Measurements from ENCODE around the gene USP37. TPM values are rescaled to one million over a fixed set of nuclear protein-coding genes. Genes with fewer than 3 reads are reported as not detected.
A peak's percentile ranks its signal among the peaks of the same experiment; 100 is the strongest.

USP37 gene
- total and polyA plus RNA-seq, 2 of the 13 experiments (the other 11 are each of a cell fraction or from before 2014, with no cell fraction given): 6.5 to 30.6 TPM

- TF ChIP-seq, protein P1, sequence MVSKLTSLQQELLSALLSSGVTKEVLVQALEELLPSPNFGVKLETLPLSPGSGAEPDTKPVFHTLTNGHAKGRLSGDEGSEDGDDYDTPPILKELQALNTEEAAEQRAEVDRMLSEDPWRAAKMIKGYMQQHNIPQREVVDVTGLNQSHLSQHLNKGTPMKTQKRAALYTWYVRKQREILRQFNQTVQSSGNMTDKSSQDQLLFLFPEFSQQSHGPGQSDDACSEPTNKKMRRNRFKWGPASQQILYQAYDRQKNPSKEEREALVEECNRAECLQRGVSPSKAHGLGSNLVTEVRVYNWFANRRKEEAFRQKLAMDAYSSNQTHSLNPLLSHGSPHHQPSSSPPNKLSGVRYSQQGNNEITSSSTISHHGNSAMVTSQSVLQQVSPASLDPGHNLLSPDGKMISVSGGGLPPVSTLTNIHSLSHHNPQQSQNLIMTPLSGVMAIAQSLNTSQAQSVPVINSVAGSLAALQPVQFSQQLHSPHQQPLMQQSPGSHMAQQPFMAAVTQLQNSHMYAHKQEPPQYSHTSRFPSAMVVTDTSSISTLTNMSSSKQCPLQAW (CRISPR knock-in tag; IDR thresholded peaks at IDR 0.05): peak; percentile 68
- TF ChIP-seq ZNF326 (CRISPR knock-in tag; IDR thresholded peaks at IDR 0.05; ENCODE audit: borderline replicate concordance) (no peak; the same call in none of the 2 replicates), MLX (CRISPR knock-in tag; IDR thresholded peaks at IDR 0.05) (peak; percentile 45; the same call in 1 of the 2 replicates), ZNF704 (CRISPR knock-in tag; IDR thresholded peaks at IDR 0.05; ENCODE audit: borderline replicate concordance) (0 out of 2 replicates have a peak, but pooled peaks have one; percentile 5), KMT2B (CRISPR knock-in tag; IDR thresholded peaks at IDR 0.05) (peak; percentile 54; the same call in 1 of the 2 replicates), ZNF10 (CRISPR knock-in tag; IDR thresholded peaks at IDR 0.05; ENCODE audit: borderline replicate concordance, low read depth) (no peak), TCF7 (IDR thresholded peaks at IDR 0.05; ENCODE audit: low read depth) (no peak), CREB3 (CRISPR knock-in tag; IDR thresholded peaks at IDR 0.05) (no peak), KLF13 (CRISPR knock-in tag; IDR thresholded peaks at IDR 0.05) (no peak; the same call in 1 of the 2 replicates)
- TF ChIP-seq, protein P2, sequence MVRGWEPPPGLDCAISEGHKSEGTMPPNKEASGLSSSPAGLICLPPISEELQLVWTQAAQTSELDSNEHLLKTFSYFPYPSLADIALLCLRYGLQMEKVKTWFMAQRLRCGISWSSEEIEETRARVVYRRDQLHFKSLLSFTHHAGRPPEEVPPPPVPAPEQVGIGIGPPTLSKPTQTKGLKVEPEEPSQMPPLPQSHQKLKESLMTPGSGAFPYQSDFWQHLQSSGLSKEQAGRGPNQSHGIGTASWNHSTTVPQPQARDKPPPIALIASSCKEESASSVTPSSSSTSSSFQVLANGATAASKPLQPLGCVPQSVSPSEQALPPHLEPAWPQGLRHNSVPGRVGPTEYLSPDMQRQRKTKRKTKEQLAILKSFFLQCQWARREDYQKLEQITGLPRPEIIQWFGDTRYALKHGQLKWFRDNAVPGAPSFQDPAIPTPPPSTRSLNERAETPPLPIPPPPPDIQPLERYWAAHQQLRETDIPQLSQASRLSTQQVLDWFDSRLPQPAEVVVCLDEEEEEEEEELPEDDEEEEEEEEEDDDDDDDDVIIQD (CRISPR knock-in tag; IDR thresholded peaks at IDR 0.05; ENCODE audit: low read depth): 0 out of 2 replicates have a peak, but pooled peaks have one; percentile 29
- TF ChIP-seq, protein P3, sequence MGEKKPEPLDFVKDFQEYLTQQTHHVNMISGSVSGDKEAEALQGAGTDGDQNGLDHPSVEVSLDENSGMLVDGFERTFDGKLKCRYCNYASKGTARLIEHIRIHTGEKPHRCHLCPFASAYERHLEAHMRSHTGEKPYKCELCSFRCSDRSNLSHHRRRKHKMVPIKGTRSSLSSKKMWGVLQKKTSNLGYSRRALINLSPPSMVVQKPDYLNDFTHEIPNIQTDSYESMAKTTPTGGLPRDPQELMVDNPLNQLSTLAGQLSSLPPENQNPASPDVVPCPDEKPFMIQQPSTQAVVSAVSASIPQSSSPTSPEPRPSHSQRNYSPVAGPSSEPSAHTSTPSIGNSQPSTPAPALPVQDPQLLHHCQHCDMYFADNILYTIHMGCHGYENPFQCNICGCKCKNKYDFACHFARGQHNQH (CRISPR knock-in tag; IDR thresholded peaks at IDR 0.05): peak; percentile 86
- TF ChIP-seq, protein P4, sequence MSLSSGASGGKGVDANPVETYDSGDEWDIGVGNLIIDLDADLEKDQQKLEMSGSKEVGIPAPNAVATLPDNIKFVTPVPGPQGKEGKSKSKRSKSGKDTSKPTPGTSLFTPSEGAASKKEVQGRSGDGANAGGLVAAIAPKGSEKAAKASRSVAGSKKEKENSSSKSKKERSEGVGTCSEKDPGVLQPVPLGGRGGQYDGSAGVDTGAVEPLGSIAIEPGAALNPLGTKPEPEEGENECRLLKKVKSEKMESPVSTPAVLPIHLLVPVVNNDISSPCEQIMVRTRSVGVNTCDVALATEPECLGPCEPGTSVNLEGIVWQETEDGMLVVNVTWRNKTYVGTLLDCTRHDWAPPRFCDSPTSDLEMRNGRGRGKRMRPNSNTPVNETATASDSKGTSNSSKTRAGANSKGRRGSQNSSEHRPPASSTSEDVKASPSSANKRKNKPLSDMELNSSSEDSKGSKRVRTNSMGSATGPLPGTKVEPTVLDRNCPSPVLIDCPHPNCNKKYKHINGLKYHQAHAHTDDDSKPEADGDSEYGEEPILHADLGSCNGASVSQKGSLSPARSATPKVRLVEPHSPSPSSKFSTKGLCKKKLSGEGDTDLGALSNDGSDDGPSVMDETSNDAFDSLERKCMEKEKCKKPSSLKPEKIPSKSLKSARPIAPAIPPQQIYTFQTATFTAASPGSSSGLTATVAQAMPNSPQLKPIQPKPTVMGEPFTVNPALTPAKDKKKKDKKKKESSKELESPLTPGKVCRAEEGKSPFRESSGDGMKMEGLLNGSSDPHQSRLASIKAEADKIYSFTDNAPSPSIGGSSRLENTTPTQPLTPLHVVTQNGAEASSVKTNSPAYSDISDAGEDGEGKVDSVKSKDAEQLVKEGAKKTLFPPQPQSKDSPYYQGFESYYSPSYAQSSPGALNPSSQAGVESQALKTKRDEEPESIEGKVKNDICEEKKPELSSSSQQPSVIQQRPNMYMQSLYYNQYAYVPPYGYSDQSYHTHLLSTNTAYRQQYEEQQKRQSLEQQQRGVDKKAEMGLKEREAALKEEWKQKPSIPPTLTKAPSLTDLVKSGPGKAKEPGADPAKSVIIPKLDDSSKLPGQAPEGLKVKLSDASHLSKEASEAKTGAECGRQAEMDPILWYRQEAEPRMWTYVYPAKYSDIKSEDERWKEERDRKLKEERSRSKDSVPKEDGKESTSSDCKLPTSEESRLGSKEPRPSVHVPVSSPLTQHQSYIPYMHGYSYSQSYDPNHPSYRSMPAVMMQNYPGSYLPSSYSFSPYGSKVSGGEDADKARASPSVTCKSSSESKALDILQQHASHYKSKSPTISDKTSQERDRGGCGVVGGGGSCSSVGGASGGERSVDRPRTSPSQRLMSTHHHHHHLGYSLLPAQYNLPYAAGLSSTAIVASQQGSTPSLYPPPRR (CRISPR knock-in tag; IDR thresholded peaks at IDR 0.05; ENCODE audit: borderline replicate concordance): no peak
- TF ChIP-seq, protein P5, sequence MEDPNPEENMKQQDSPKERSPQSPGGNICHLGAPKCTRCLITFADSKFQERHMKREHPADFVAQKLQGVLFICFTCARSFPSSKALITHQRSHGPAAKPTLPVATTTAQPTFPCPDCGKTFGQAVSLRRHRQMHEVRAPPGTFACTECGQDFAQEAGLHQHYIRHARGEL (CRISPR knock-in tag; IDR thresholded peaks at IDR 0.05): 0 out of 2 replicates have a peak, but pooled peaks have one; percentile 66
Measured at GRCh38 chr2:218406209-218406948, 161.8 kb downstream of the USP37 start (continued).

Data from HepG2 (cell line).